GM12892 (cell line): Measurements from ENCODE around the gene CRB2.

Experiments
- DNase-seq: peaks from one replicate; pipeline ENCODE4 v3.0.0; 2011; ENCODE audit not compliant: insufficient read length
- FAIRE-seq: peaks from 2 replicates; lab custom pipeline; 2011; peaks lifted over from hg19 to GRCh38; lab: Jason Lieb, UNC
- POLR2A ChIP-seq: IDR thresholded peaks from 2 replicates; pipeline ENCODE4 v1.6.1; 2011; ENCODE audit warnings: low read depth, low read length, control low read depth
- POLR2AphosphoS5 ChIP-seq: IDR thresholded peaks from 2 replicates; pipeline ENCODE4 v1.6.1; 2011; ENCODE audit warnings: low read depth, low read length, control low read depth
- TAF1 ChIP-seq: IDR thresholded peaks from 2 replicates; pipeline ENCODE4 v1.6.1; 2011; ENCODE audit warnings: low read depth, mild to moderate bottlenecking, control low read depth, low read length, borderline replicate concordance

CRB2 gene

DNA sequence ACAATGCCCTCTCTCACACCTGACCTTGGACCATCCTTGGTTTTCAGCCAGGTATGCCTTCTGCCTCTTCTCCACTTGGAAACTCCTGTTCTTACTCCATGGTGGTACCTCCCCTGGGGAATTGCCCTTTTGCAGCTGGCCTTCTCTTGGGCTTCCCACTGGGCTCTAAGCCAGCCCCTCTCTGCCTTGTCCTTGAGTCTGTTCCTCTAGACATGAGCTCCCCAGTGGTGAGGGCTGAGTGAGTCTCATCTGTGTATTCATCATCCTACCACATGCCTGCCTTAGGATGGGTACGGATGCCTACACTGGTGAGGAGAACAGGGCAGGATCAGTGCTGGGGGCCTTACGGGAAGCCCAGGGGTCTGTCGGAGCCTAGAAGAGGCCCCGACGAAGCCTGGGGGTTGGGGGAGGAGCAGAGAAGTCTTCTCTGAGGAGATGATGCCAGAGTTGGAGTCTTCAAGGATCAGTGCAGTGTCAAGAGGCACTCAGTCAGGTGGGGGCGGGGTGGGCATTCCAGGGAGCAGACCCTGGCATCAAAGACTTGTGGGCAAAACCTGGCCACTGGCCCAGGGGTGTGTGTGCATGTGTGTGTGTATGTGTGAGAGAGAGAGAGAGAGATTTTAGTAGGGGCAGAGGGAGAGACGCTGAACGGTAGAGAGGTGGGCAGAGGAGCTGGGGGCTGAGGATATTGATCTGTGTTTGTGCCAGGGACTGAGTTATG is 5.2 kb upstream of the CRB2 start:
- FAIRE-seq, result no peak
- no peak for DNase-seq
- TF ChIP-seq POLR2AphosphoS5 (no peak), POLR2A (no peak), TAF1 (no peak)

DNA sequence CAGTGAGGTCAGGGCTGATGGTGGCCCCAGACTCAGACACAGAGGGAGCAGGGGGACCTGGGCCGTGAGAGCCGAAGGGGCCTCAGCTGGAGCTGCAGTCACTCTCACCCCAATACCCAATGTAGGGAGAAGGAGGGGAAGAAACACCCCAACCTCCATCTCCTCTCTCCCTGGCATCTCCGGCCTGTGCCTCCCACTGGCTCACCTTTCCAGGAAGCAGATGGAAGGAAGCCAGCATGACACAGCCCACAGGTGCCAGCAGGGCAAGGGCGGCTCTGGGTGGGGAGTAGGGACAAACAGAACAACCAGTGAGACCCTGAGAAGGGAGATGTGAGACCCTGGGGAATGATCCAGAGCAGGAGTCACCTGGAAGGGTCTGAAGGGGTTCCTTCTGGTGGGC is 3.0 kb upstream of the CRB2 start:
- DNase-seq (no peak), FAIRE-seq (no peak)
- TF ChIP-seq TAF1, result no peak
- no peak for TF ChIP-seq POLR2AphosphoS5
- TF ChIP-seq POLR2A, result no peak

DNA sequence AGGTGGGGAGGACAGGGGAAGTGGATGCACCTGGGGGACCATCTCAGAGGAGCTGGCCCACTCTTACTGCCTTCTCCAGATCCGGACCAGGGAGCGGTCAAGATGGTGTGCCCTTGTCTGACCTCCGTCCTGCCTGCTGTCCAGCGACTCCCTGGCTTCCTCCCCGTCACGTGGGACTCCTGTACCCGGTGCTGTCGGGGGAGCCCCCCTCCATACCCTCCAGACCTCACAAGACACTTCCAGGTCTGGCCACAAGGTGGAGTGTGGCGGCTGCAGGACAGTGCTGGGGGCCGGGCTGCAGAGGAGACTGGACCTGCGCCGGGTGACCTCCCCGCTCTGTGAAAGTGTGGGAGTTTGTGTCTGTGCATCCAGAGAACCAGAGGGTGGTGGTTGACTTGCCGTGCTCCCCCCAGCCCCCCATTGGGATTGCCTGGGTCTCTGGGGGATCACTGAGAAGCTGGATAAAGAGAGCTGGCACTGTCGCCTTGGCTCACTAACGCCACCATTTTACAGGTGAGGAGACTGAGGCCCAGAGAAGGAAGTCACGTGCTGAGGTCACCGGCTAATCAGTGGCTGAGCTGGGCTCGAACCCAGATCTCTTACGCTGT is 1.9 kb upstream of the CRB2 start:
- DNase-seq, result peak; percentile 87
- peak; percentile 21 for FAIRE-seq
- TF ChIP-seq POLR2A (no peak), TAF1 (no peak), POLR2AphosphoS5 (no peak)

DNA sequence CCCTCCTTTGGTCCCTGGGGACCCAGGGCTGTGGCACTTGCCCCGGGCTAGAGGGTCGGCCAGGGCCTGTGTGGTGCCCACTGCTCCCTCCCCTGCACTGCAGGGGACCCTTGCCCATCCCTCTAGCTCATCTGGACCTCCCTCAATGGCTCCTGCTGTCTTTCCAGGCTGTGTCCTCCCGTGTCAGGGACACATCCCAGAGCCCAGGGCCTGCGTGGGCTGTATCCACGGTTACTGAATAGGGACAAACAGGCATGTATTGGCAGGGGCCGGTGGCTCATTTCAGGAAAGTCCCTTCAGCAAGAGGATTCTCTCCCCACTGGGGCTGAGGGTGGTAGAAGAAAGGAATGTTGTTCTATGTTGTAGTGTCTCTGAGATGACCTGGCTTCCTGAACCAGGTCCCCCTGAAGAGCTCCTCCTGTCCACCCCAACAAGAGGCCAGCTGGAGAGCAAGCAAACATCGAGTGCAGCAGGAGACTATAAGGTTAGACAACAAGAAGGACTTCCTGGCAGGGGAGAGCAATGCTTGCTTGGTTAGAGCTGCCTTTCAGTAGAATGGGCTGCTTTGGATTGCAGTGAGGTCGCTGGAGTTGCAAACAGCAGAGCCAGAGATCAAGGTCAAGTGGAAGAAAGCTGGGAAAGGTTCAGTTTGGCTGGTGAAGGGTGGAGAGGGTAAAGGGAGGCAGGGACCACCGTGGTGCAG is 1.0 kb upstream of the CRB2 start:
- FAIRE-seq, result no peak
- no peak for TF ChIP-seq POLR2AphosphoS5
- no peak for TF ChIP-seq POLR2A
- no peak for TF ChIP-seq TAF1
- peak; percentile 19 for DNase-seq

DNA sequence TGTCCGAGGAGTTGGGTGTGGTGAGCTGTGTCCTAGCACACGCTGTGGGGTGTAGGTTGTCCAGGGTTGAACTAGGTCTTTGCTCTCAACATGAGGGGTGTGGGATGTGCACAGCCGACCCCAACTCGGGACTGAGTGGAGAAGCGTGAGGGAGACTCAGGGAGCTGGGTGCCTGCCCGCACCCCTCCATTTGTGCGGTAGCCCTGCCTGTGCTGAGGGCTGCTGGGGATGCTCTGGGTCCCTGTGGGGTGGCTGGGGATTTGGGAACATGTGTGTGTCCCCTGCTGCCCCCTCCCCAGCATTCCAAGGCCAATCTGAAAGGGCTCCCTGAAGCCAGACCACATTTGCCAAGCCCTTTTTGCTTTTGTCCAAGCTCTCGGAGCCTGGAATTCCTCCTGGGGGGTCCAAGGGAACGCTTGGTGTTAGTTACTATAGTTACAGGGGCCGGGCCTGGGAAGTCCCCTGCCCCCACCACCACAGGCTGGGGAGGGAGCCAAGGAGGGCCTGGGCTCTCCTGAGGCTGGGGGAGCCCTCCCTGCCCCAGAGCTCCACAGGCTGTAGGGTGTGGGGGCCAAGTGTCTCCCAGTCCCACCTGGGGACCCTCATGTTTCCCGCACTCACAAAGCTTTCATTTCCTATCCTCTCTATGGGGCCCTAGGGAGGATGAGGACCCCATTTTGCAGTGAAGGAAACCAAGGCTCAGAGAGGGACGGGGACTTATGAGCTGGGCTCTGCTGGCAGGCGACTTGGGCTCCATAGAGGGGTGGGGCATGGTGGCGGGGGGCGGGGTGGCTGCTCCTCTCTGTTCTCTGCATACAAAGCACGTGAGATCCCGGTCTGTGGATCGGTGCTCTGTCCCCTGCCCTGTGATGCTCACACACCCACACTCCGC is 1.1 kb downstream of the CRB2 start:
- TF ChIP-seq TAF1 (no peak), POLR2AphosphoS5 (no peak), POLR2A (no peak)
- DNase-seq, result no peak

DNA sequence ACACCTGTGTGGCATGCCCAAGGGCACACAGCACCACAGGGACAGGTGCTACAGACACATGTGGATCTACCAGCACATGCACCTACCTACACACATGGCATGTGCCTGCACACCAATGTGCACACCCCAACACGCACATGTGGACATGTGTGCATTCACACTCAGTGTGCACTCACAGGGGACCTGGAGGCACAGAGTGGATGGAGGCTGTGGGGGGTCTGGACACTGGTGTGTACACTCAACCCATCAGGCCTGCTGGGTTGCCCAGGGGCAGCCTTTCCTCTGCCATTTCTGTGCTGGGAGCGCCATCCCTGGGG is 1.7 kb downstream of the CRB2 start:
- FAIRE-seq (no peak), DNase-seq (no peak)
- no peak for TF ChIP-seq TAF1
- TF ChIP-seq POLR2AphosphoS5, result no peak
- no peak for TF ChIP-seq POLR2A

More for the DNA sequence above, 1.1 kb downstream of the CRB2 start:
- FAIRE-seq, result no peak

DNA sequence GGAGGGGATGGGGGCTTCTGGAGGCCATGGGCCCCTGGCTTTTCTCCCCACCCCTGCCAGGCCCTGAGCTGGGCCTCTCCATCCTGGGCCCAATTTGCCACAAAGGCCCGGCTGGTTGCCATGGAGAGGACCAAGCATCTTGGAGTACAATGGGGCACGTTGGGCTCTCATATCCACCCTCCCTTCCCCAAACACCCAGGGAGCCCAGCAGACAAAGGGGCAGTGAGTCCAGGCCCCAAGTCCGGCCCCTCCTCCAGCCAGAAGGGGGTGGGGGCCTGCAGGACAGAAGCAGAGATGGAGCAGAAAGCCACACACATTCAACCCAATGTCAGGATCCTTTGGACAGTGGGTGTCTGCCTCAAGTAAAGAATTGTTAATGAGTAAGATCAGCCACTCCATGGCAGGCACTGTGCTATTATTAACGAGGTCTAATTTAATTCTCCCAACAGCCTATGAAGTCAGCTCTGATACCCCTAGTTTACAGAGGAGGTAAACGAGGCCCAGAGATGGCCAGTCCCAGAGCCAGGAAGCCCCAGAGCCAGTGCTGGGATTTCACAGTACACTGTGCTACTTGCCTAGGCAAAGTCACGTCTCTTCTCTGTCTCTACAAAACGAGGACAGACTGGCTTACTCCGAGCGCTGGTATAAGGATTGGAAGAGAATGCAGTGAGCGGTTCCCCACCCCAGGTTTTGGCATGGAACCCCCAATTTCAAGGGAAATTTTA is 2.3 kb downstream of the CRB2 start:
- FAIRE-seq (no peak), DNase-seq (no peak)
- TF ChIP-seq POLR2AphosphoS5 (no peak), POLR2A (no peak), TAF1 (no peak)

DNA sequence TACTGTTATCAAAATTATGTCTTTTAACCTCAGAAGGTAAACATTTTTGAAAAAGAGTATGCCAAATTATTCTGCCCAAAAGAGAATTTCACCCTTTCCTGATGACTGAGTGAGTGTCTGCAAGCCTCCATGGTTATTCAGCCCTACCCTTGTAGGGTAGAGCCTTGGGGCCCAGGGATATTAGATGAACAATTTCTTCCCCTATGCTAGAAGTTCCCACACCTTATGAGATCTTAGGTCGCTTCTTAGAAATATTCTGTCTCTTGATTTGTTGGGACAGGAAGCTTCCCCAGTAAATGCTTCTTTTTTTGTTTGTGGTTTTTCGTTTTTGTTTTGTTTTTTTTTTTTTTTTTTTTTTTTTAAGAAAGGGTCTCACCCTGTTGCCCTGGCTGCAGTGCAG is 3.1 kb downstream of the CRB2 start:
- no peak for DNase-seq
- FAIRE-seq, result no peak
- TF ChIP-seq POLR2A (no peak), TAF1 (no peak), POLR2AphosphoS5 (no peak)

DNA sequence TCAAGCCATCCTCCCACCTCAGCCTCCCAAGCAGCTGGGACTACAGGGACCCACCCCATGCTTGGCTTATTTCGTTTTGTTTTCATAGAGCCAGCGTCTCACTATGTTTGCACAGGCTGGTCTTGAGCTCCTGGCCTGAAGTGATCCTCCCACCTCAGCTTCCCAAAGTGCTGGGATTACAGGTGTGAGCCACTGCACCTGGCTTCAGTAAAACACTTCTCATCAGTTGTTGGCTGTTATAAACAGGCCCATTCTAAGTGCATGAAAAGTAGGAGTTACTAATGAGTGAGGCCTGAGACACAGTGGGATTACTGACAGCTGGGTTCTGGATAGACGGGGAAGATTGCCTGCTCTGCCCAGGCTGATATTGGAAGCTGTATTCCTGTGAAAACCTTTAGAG is 3.5 kb downstream of the CRB2 start:
- DNase-seq (no peak), FAIRE-seq (no peak)
- no peak for TF ChIP-seq TAF1
- TF ChIP-seq POLR2A, result no peak
- no peak for TF ChIP-seq POLR2AphosphoS5

DNA sequence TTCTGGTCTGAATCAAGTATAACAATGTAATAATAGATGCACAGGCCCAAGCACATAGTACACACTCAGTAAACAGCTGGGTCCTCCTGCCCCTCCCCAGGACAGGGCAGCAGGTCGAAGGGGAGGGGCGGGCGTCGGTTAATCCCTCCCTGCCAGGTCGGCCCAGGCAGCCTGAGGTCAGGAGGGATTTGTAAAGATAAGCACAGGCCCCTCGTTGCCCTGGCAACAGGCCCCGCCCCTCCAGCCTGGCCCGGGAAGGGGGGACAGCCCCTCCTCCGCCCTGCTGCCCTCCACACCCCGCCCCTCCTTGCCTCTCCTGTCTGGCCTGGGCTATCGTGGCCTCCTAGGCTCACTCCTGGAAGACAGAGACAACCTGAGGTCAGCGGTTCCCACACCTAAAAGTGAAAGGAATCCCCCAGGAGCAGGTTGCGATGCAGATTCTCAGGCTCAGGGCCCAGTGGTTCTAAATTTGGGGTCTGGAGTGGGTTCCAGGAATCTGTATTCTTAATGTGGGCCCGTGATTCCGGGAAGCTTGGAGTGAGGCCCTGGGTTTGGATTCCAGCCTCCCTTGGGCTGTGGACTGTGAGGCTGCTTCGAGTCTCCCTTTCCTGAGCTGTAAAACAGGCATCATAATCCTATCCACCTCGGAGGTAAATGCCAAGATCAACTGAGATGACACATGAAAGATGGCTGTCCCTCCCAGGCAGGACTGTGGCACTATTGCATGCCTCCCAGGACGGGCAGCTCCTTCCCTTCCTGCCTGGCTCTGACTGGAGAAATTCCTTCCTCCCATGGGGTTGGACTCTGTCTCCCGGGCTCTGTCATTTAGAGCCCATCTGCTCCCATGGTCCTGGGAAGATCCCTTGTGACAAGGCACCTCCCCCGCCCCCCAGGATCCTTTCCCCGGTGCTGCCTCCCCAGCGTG is 4.4 kb downstream of the CRB2 start:
- no peak for FAIRE-seq

More for the DNA sequence above, 4.4 kb downstream of the CRB2 start:
- peak; percentile 74 for DNase-seq
- no peak for TF ChIP-seq POLR2AphosphoS5
- no peak for TF ChIP-seq POLR2A
- TF ChIP-seq TAF1, result no peak
